Diencephalon (tissue), 1 donor: Measurements from ENCODE around the gene GUCY2D. TPM values are rescaled to one million over a fixed set of nuclear protein-coding genes. Genes with fewer than 3 reads are reported as not detected.

Experiments used
- total RNA-seq: library from RNA; depleted of rRNA; stranded (reverse); fragments of >200 nt; gene quantifications from one replicate; pipeline ENCODE4 v1.2.3, GENCODE V29; 2014

Gene GUCY2D
- total RNA-seq: not detected

GRCh38 chr17:8001976-8002720 lies at the start of gene GUCY2D:
Gene GUCY2D, plus strand, starts transcription at chr17:8002615. Its CDS starts 433 bp downstream, at chr17:8003048.

GRCh38 chr17:8038954-8039610 lies 36.7 kb downstream of the GUCY2D start, which contains the start of gene ALOX15B:
Gene ALOX15B, plus strand, starts transcription at chr17:8039059. Its CDS starts 97 bp downstream, at chr17:8039156.

Other genes with a start within 250 kb of the GUCY2D start
- 13.1 TPM for gene KDM6B, start 168.4 kb upstream of the GUCY2D start, total RNA-seq
- 2.3 TPM for gene TMEM88, start 147.5 kb upstream of the GUCY2D start, total RNA-seq
- 42.2 TPM for gene NAA38, start 145.1 kb upstream of the GUCY2D start, total RNA-seq
- gene CYB5D1, start 144.6 kb upstream of the GUCY2D start, total RNA-seq: 22.6 TPM
- 206 TPM for gene CHD3, start 113.8 kb upstream of the GUCY2D start, total RNA-seq
- 8.1 TPM for gene RNF227, start 86.3 kb upstream of the GUCY2D start, total RNA-seq
- 3.7 TPM for gene KCNAB3, start 72.8 kb upstream of the GUCY2D start, total RNA-seq
- gene TRAPPC1, start 70.7 kb upstream of the GUCY2D start, total RNA-seq: 21.9 TPM
- gene CNTROB, start 70.4 kb upstream of the GUCY2D start, total RNA-seq: 31.6 TPM
- not detected for gene ALOX15B, start 36.4 kb downstream of the GUCY2D start, total RNA-seq
- not detected for gene ALOX12B, start 85.1 kb downstream of the GUCY2D start, total RNA-seq
- 0.69 TPM for gene ALOXE3, start 115.9 kb downstream of the GUCY2D start, total RNA-seq
- gene HES7, start 121.5 kb downstream of the GUCY2D start, total RNA-seq: 0.46 TPM
- gene PER1, start 149.8 kb downstream of the GUCY2D start, total RNA-seq: 9.0 TPM
- 86.5 TPM for gene VAMP2, start 160.3 kb downstream of the GUCY2D start, total RNA-seq
- 31.4 TPM for gene TMEM107, start 173.8 kb downstream of the GUCY2D start, total RNA-seq
- gene BORCS6, start 187.6 kb downstream of the GUCY2D start, total RNA-seq: 5.1 TPM
- 6.9 TPM for gene AURKB, start 208.0 kb downstream of the GUCY2D start, total RNA-seq
- 15.9 TPM for gene CTC1, start 245.4 kb downstream of the GUCY2D start, total RNA-seq
- 23.1 TPM for gene PFAS, start 246.7 kb downstream of the GUCY2D start, total RNA-seq